Parathyroid adenoma (tissue), 2 donors: ENCODE results near the gene KHK.

Experiments
- H2AFZ ChIP-seq: fragments of 300-600 bp; sonication (generic); one replicate; pipeline ENCODE4 v1.7.0; 2017; ENCODE audit warnings: antibody characterized with exemption, mild to moderate bottlenecking
- H3K27ac ChIP-seq: fragments of 300-600 bp; sonication (generic); one replicate; pipeline ENCODE4 v1.7.0; 2017
- H3K27me3 ChIP-seq: fragments of 300-600 bp; sonication (generic); one replicate; pipeline ENCODE4 v1.7.0; 2017; ENCODE audit warnings: low read length; ENCODE audit not compliant: control insufficient read depth, insufficient read depth
- H3K36me3 ChIP-seq: fragments of 300-600 bp; sonication (generic); one replicate; pipeline ENCODE4 v1.7.0; 2017; ENCODE audit warnings: low read length; ENCODE audit not compliant: control insufficient read depth, insufficient read depth
- H3K4me1 ChIP-seq: fragments of 300-600 bp; sonication (generic); one replicate; pipeline ENCODE4 v1.7.0; 2017; ENCODE audit warnings: control low read depth
- H3K4me2 ChIP-seq: fragments of 300-600 bp; sonication (generic); one replicate; pipeline ENCODE4 v1.7.0; 2017; ENCODE audit warnings: low read length
- H3K4me3 ChIP-seq: fragments of 300-600 bp; sonication (generic); one replicate; pipeline ENCODE4 v1.7.0; 2017; ENCODE audit warnings: low read depth, low read length
- H3K79me2 ChIP-seq: fragments of 300-600 bp; sonication (generic); one replicate; pipeline ENCODE4 v1.7.0; 2017; ENCODE audit warnings: control low read depth
- H3K9ac ChIP-seq: fragments of 300-600 bp; sonication (generic); one replicate; pipeline ENCODE4 v1.7.0; 2017; ENCODE audit warnings: mild to moderate bottlenecking
- H3K9me3 ChIP-seq: fragments of 300-600 bp; sonication (generic); one replicate; pipeline ENCODE4 v1.7.0; 2017; ENCODE audit warnings: low read length; ENCODE audit not compliant: control insufficient read depth
- CTCF ChIP-seq: fragments of 300-600 bp; sonication (generic); IDR thresholded peaks from one replicate; pipeline ENCODE4 v1.7.0; 2017; ENCODE audit warnings: antibody characterized with exemption, mild to moderate bottlenecking
- donor health status: primary hyperparathyroidism.

Gene KHK

DNA sequence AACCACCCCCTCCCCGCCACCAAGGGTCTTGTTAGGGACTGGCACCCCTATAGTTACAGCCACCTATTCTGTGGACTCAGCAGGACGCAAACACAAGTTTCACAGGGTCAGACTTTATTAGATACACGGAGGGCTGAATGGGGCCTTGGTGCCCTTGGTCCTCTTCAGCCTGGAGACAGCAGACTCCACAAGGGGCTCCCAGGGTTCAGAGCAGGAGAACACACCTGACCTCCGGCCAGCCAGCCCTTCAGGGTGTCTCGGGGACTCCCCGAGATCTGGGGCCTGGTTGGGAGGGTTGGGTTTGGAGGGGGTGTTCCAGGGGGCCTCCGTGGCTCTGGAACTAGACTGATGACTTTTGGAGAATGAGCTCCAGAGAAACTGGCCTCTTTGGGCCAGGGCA is 50.2 kb downstream of the KHK start:
- no peak for TF ChIP-seq CTCF

GRCh38 chr2:27137322-27137935 is 50.9 kb downstream of the KHK start:
- Histone ChIP-seq H3K4me3 (no peak overlapping the region), H3K4me2 (no peak overlapping the region), H3K27me3 (no peaks in the 10 kb centered on the region), H3K79me2 (peaks cover 7% of the 10 kb centered on the region), H3K4me1 (peaks cover 9% of the 10 kb centered on the region), H3K27ac (no peak overlapping the region), H3K9ac (no peak overlapping the region), H3K36me3 (no peaks in the 10 kb centered on the region), H3K9me3 (no peaks in the 10 kb centered on the region), H2AFZ (no peak overlapping the region)
- no peak for TF ChIP-seq CTCF

More for the DNA sequence above, 50.2 kb downstream of the KHK start:
- Histone ChIP-seq H3K27me3 (no peaks in the 10 kb centered on the region), H3K79me2 (peaks cover 7% of the 10 kb centered on the region), H3K4me3 (no peak overlapping the region), H3K27ac (no peak overlapping the region), H3K9me3 (no peaks in the 10 kb centered on the region), H3K4me2 (no peak overlapping the region), H3K9ac (no peak overlapping the region), H3K36me3 (no peaks in the 10 kb centered on the region), H2AFZ (no peak overlapping the region), H3K4me1 (peaks cover 9% of the 10 kb centered on the region)

DNA sequence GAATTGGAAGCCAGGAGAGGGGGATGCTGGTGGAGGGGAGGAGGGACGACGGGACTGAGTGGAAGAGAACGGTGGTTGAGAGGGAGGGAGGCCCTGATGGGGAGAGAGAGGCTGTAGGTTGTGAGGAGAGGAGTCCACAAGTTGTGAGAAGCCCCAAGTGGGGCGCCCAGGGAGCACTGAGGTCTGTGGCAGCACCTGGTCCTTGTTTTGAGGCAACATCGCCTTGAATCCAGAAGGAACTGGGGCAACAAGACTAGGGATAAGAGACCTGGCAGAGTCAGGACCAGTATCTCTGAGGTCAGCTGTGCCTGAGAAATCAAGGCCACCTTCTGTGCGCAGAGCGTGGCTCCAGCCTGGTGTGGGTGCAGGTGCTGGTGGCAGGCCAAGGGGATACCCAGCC is 51.5 kb downstream of the KHK start:
- TF ChIP-seq CTCF = no peak

GRCh38 chr2:27139310-27139709 is 52.7 kb downstream of the KHK start, which contains the start of gene PRR30:
PRR30 (minus strand) TSS chr2:27139410; CDS start chr2:27138329, 1,081 bp downstream.
- no peak within 1 kb of the TSS for H3K4me3 ChIP-seq
- no peak within 1 kb of the TSS for H3K9ac ChIP-seq
- H3K27me3 ChIP-seq = no peaks in the 10 kb centered on the region
- no peaks in the 10 kb centered on the region for H3K4me1 ChIP-seq
- no peak for TF ChIP-seq CTCF
- no peaks in the 10 kb centered on the region for H3K9me3 ChIP-seq
- no peaks in the 10 kb centered on the region for H3K79me2 ChIP-seq
- no peak within 1 kb of the TSS for H3K27ac ChIP-seq
- H3K36me3 ChIP-seq = no peaks in the 10 kb centered on the region
- H2AFZ ChIP-seq = no peak within 1 kb of the TSS
- no peak within 1 kb of the TSS for H3K4me2 ChIP-seq

More for the DNA sequence above, 51.5 kb downstream of the KHK start:
- Histone ChIP-seq H3K4me2 (no peak overlapping the region), H3K4me3 (no peak overlapping the region), H3K79me2 (peaks cover 5% of the 10 kb centered on the region), H2AFZ (no peak overlapping the region), H3K9ac (no peak overlapping the region), H3K36me3 (no peaks in the 10 kb centered on the region), H3K9me3 (no peaks in the 10 kb centered on the region), H3K27ac (no peak overlapping the region), H3K4me1 (peaks cover 6% of the 10 kb centered on the region), H3K27me3 (no peaks in the 10 kb centered on the region)

DNA sequence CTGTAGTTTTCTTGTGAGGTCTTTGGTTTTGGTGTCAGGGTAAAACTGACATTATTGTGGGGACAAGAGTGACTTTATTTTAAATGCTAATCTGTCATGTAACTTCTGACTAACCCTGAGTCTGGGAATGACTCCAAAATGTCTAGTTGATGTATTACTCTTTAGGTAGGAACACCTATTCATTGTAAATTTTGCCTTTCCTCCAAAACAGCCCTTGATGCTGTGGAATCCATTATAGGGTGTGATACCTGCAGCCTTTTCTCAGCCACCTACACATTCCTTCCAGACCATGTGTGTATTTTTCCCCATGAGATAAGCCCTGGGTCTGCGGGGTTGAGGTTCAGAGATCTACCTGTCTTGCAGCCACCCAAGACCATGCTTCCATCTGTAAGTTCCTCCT is 56.7 kb downstream of the KHK start:
- Histone ChIP-seq H3K9me3 (no peaks in the 10 kb centered on the region), H3K4me1 (no peaks in the 10 kb centered on the region), H2AFZ (no peak overlapping the region), H3K79me2 (no peaks in the 10 kb centered on the region), H3K27me3 (no peaks in the 10 kb centered on the region), H3K4me2 (no peak overlapping the region), H3K9ac (no peak overlapping the region), H3K4me3 (no peak overlapping the region), H3K27ac (no peak overlapping the region), H3K36me3 (no peaks in the 10 kb centered on the region)
- TF ChIP-seq CTCF = no peak
